IMR-90 (cell line): ENCODE measurements around the gene RUNX1. TPM values are rescaled to one million over a fixed set of nuclear protein-coding genes. Genes with fewer than 3 reads are reported as not detected.

Experiments
- ATAC-seq: fragments of 200-7000 bp; cut with Tn5 transposase; 2 replicates; pipeline ENCODE4 v1.9.1; 2020; ENCODE audit warnings: low read depth, mild to moderate bottlenecking, moderate library complexity
- BruUV-seq: library from RNA; stranded (reverse); fragments of 400-500 nt; replicated peaks from 2 replicates; lab custom pipeline; 2021; lab: Mats Ljungman, UMichigan
- CTCF ChIA-PET: fragments of 300-600 bp; formaldehyde crosslinking; extraction: SDS; loops from one replicate; lab custom pipeline; 2021; ENCODE audit warnings: antibody characterized with exemption; lab: Yijun Ruan, JAX
- POLR2A ChIA-PET: fragments of 300-600 bp; sonication (Branson Sonifier 250); formaldehyde crosslinking; loops from one replicate; lab custom pipeline; 2022; ENCODE audit warnings: antibody characterized with exemption; ENCODE audit not compliant: unreplicated experiment; lab: Charles Lee
- DNase-seq: peaks from one replicate; pipeline ENCODE4 v3.0.0; 2013
- H2AFZ ChIP-seq: replicated peaks from 2 replicates; pipeline ENCODE3; 2013; ENCODE audit warnings: low read length, mild to moderate bottlenecking; ENCODE audit not compliant: poor library complexity
- H2AK5ac ChIP-seq: 2 replicates; pipeline ENCODE4 v1.6.1; 2013; ENCODE audit warnings: low read depth, low read length, inconsistent platforms
- H2AK9ac ChIP-seq: replicated peaks from 2 replicates; pipeline ENCODE3; 2013; ENCODE audit warnings: mild to moderate bottlenecking, low read depth, low read length, moderate library complexity; ENCODE audit not compliant: poor library complexity
- H2BK120ac ChIP-seq: 2 replicates; pipeline ENCODE4 v1.6.1; 2013; ENCODE audit warnings: low read depth, low read length, inconsistent platforms
- H2BK15ac ChIP-seq: 3 replicates; pipeline ENCODE4 v1.6.1; 2013; ENCODE audit warnings: low read depth, low read length, inconsistent platforms
- H2BK20ac ChIP-seq: 2 replicates; pipeline ENCODE4 v1.6.1; 2013; ENCODE audit warnings: low read depth, mild to moderate bottlenecking, inconsistent platforms, low read length, moderate library complexity
- H2BK5ac ChIP-seq: 2 replicates; pipeline ENCODE4 v1.6.1; 2013; ENCODE audit warnings: mild to moderate bottlenecking, low read depth, low read length, inconsistent platforms; ENCODE audit not compliant: poor library complexity, severe bottlenecking
- H3K14ac ChIP-seq: replicated peaks from 2 replicates; pipeline ENCODE4 v1.6.1; 2013; ENCODE audit warnings: low read depth, low read length, inconsistent platforms
- H3K18ac ChIP-seq: 2 replicates; pipeline ENCODE4 v1.6.1; 2013; ENCODE audit warnings: low read depth, low read length, control low read depth
- H3K23ac ChIP-seq: 2 replicates; pipeline ENCODE4 v1.6.1; 2013; ENCODE audit warnings: low read depth, low read length, inconsistent platforms
- H3K27ac ChIP-seq: 2 replicates; pipeline ENCODE4 v1.5.1; 2013; ENCODE audit warnings: mild to moderate bottlenecking, control low read depth, low read length; ENCODE audit not compliant: insufficient read depth
- H3K27me3 ChIP-seq: 2 replicates; pipeline ENCODE4 v1.6.1; 2013; ENCODE audit warnings: low read length; ENCODE audit not compliant: control insufficient read depth, insufficient read depth
- H3K36me3 ChIP-seq: 2 replicates; pipeline ENCODE4 v1.6.1; 2013; ENCODE audit warnings: low read length, mixed read lengths; ENCODE audit not compliant: control insufficient read depth, insufficient read depth
- H3K4ac ChIP-seq: 2 replicates; pipeline ENCODE4 v1.6.1; 2013; ENCODE audit warnings: low read depth, low read length, inconsistent platforms
- H3K4me1 ChIP-seq: 2 replicates; pipeline ENCODE4 v1.6.1; 2013; ENCODE audit warnings: low read length, mixed read lengths; ENCODE audit not compliant: control insufficient read depth, insufficient read depth
- H3K4me2 ChIP-seq: 2 replicates; pipeline ENCODE4 v1.6.1; 2013; ENCODE audit warnings: low read depth, mild to moderate bottlenecking, control low read depth, low read length, moderate library complexity
- H3K4me3 ChIP-seq: 2 replicates; pipeline ENCODE4 v1.5.1; 2013; ENCODE audit warnings: low read depth, mild to moderate bottlenecking, control low read depth, low read length, moderate library complexity; ENCODE audit not compliant: insufficient read depth
- H3K56ac ChIP-seq: 2 replicates; pipeline ENCODE4 v1.6.1; 2013; ENCODE audit warnings: low read length, inconsistent platforms; ENCODE audit not compliant: insufficient read depth; ENCODE audit errors: extremely low read depth
- H3K79me1 ChIP-seq, 2 experiments: 2 replicates each; pipeline ENCODE4 v1.6.1; 2013; ENCODE audit warnings: low read length in 2 of 2, inconsistent platforms in 1 of 2, low read depth in 1 of 2
- H3K9ac ChIP-seq: 2 replicates; pipeline ENCODE4 v1.6.1; 2013; ENCODE audit warnings: low read depth, low read length, control low read depth
- H3K9me1 ChIP-seq: 2 replicates; pipeline ENCODE4 v1.6.1; 2013; ENCODE audit warnings: low read length, inconsistent platforms; ENCODE audit not compliant: insufficient read depth
- H3K9me3 ChIP-seq: 2 replicates; pipeline ENCODE4 v1.6.1; 2013; ENCODE audit warnings: low read length; ENCODE audit not compliant: control insufficient read depth, insufficient read depth
- H4K20me1 ChIP-seq: 2 replicates; pipeline ENCODE4 v1.6.1; 2013; ENCODE audit warnings: low read length, inconsistent platforms; ENCODE audit not compliant: insufficient read depth
- H4K5ac ChIP-seq: 2 replicates; pipeline ENCODE4 v1.6.1; 2013; ENCODE audit warnings: mild to moderate bottlenecking, low read depth, low read length, control low read depth
- H4K8ac ChIP-seq, 2 experiments: 2 replicates each; pipeline ENCODE4 v1.6.1; 2013; ENCODE audit warnings: low read depth in 2 of 2, low read length in 2 of 2, control low read depth in 1 of 2, inconsistent platforms in 1 of 2
- H4K91ac ChIP-seq: 2 replicates; pipeline ENCODE4 v1.6.1; 2013; ENCODE audit warnings: low read depth, low read length, inconsistent platforms; ENCODE audit not compliant: insufficient read depth
- BHLHE40 ChIP-seq: fragments of 150-350 bp; IDR thresholded peaks from 2 replicates; pipeline ENCODE4 v1.6.1; 2016; ENCODE audit warnings: mild to moderate bottlenecking, low read depth, low read length
- CEBPB ChIP-seq: IDR thresholded peaks from 2 replicates; pipeline ENCODE4 v1.6.1; 2012; ENCODE audit warnings: low read depth, low read length, improper control_type of control experiment
- CHD1 ChIP-seq: IDR thresholded peaks from 2 replicates; pipeline ENCODE4 v1.6.1; 2012; ENCODE audit warnings: low read depth, low read length, improper control_type of control experiment
- FOS ChIP-seq: fragments of 150-350 bp; IDR thresholded peaks from 2 replicates; pipeline ENCODE4 v1.6.1; 2016; ENCODE audit warnings: low read depth, low read length
- MAFK ChIP-seq: IDR thresholded peaks from 2 replicates; pipeline ENCODE4 v1.6.1; 2012; ENCODE audit warnings: low read depth, low read length, improper control_type of control experiment
- MXI1 ChIP-seq: IDR thresholded peaks from 2 replicates; pipeline ENCODE4 v1.6.1; 2012; ENCODE audit warnings: low read depth, mild to moderate bottlenecking, low read length, moderate library complexity, borderline replicate concordance
- NFE2L2 ChIP-seq: fragments of 150-350 bp; IDR thresholded peaks from 2 replicates; pipeline ENCODE4 v1.6.1; 2016; ENCODE audit warnings: low read depth, mild to moderate bottlenecking, low read length
- POLR2A ChIP-seq: IDR thresholded peaks from 2 replicates; pipeline ENCODE4 v1.6.1; 2012; ENCODE audit warnings: mild to moderate bottlenecking, low read depth, low read length
- RCOR1 ChIP-seq: IDR thresholded peaks from 2 replicates; pipeline ENCODE4 v1.6.1; 2012; ENCODE audit warnings: mild to moderate bottlenecking, low read length, improper control_type of control experiment; ENCODE audit not compliant: insufficient replicate concordance
- WGBS, 2 experiments: methylation state at CpG; one replicate each; pipeline versions ENCODE4 v1.1.5 to v1.1.7; 2013; ENCODE audit warnings: missing lambda C conversion rate in 2 of 2; ENCODE audit not compliant: insufficient read length in 1 of 2; ENCODE audit errors: extremely low coverage in 2 of 2; 5-methylcytosine and 5-hydroxymethylcytosine counted together
- dilution Hi-C: fragments of 300-500 bp; cut with HindIII; formaldehyde crosslinking; loops from one replicate; pipeline ENCODE4 v1.14.3; 2018; ENCODE audit warnings: low sequenced_read_pairs; ENCODE audit not compliant: unreplicated experiment
- in situ Hi-C: fragments of 300-500 bp; cut with MboI; formaldehyde crosslinking; loops from 3 replicates; pipeline ENCODE4 v1.14.3; 2019; ENCODE audit warnings: low sequenced_read_pairs, inconsistent platforms, mixed read lengths
- intact Hi-C: fragments of 100-400 bp; cut with micrococcal nuclease; formaldehyde crosslinking; loops from 2 replicates; pipeline ENCODE4 v1.10.0; 2022
- polyA plus RNA-seq, 3 experiments: library from polyadenylated mRNA; depleted of rRNA; stranded (reverse); fragments of >200 nt; gene quantifications; 2 replicates each; pipeline ENCODE4 v1.2.3, GENCODE V29; 2012; ENCODE audit warnings: low replicate concordance in 1 of 3
- total RNA-seq: library from RNA; depleted of rRNA; stranded (reverse); fragments of >200 nt; gene quantifications from 2 replicates; pipeline ENCODE4 v1.2.3, GENCODE V29; 2012

The RUNX1 gene
- total and polyA plus RNA-seq, 2 of the 4 experiments (the other 2 are of a cell fraction), result 34.5 to 56.5 TPM

- Histone ChIP-seq H2BK20ac (peak overlapping the region; percentile 80), H3K27ac (peak overlapping the region; percentile 92), H2AK9ac (peak overlapping the region; percentile 57), H3K23ac (peak overlapping the region; percentile 43), H3K56ac (peak overlapping the region; percentile 61), H3K14ac (peak overlapping the region; percentile 71), H3K27me3 (no peaks in the 10 kb centered on the region), H4K91ac (peak overlapping the region; percentile 77), H2BK5ac (peak overlapping the region; percentile 86), H4K8ac (peak overlapping the region; percentile 16 to 86), H2AFZ (peak overlapping the region; percentile 6), H3K4ac (peak overlapping the region; percentile 80), H2BK120ac (peak overlapping the region; percentile 69), H4K5ac (peak overlapping the region; percentile 79), H3K4me1 (peaks cover 45% of the 10 kb centered on the region), H3K9me3 (no peaks in the 10 kb centered on the region), H3K9ac (peak overlapping the region; percentile 15), H3K4me3 (no peak overlapping the region), H3K9me1 (peaks cover 33% of the 10 kb centered on the region), H3K79me1 (peaks cover 29 to 68% of the 10 kb centered on the region in 2 experiments), H3K18ac (peak overlapping the region; percentile 75), H3K36me3 (peaks cover 21% of the 10 kb centered on the region), H3K4me2 (peak overlapping the region; percentile 19), H4K20me1 (peaks cover 44% of the 10 kb centered on the region), H2AK5ac (peak overlapping the region; percentile 72), H2BK15ac (peak overlapping the region; percentile 47; the same call in 2 of the 3 replicates)
- in situ Hi-C loops, result no loop called here
- BruUV-seq, result no TSS peak
- DNase-seq (peak; percentile 94), ATAC-seq (peak; percentile 43)
- TF ChIP-seq FOS, result peak; percentile 68; the same call in 1 of the 2 replicates
- TF ChIP-seq CHD1, result no peak
- peak; percentile 98 for TF ChIP-seq CEBPB
- peak; percentile 29; the same call in 1 of the 2 replicates for TF ChIP-seq MAFK
- TF ChIP-seq MXI1, result no peak; the same call in 1 of the 2 replicates
- TF ChIP-seq BHLHE40, result peak; percentile 21; the same call in 1 of the 2 replicates
- no peak for TF ChIP-seq RCOR1
- TF ChIP-seq NFE2L2, result peak; percentile 24; the same call in 1 of the 2 replicates
- peak; percentile 56; the same call in 1 of the 2 replicates for TF ChIP-seq POLR2A
- ChIA-PET CTCF (interaction anchor here (0.7 to 1.3 kb wide), 2 partner anchors 11 to 63 kb away, joined by 3 to 5 read pairs; no protein-coding TSS in a partner anchor), POLR2A (interaction anchor here (0.5 to 1.0 kb wide), 2 partner anchors 8 to 111 kb away, joined by 3 read pairs; no protein-coding TSS in a partner anchor)
- WGBS, 2 experiments, result no CpG with 5 or more reads among the region's 15 CpGs
- dilution Hi-C loops, result no loop called here
- intact Hi-C loops, result loop anchor here (5.0 kb wide), 2 partner anchors 59 to 399 kb away; no protein-coding TSS in a partner anchor
Observed at GRCh38 chr21:34807881-34808568, 241.1 kb downstream of the RUNX1 start.
